HG02884 (cell line): Measurements from ENCODE around the gene GDPD4.

Experiments
- ATAC-seq: cut with Tn5 transposase; IDR thresholded peaks from one replicate; pipeline ENCODE4 v1.9.1; 2021; ENCODE audit warnings: mild to moderate bottlenecking, moderate library complexity; ENCODE audit not compliant: unreplicated experiment

Gene GDPD4

DNA sequence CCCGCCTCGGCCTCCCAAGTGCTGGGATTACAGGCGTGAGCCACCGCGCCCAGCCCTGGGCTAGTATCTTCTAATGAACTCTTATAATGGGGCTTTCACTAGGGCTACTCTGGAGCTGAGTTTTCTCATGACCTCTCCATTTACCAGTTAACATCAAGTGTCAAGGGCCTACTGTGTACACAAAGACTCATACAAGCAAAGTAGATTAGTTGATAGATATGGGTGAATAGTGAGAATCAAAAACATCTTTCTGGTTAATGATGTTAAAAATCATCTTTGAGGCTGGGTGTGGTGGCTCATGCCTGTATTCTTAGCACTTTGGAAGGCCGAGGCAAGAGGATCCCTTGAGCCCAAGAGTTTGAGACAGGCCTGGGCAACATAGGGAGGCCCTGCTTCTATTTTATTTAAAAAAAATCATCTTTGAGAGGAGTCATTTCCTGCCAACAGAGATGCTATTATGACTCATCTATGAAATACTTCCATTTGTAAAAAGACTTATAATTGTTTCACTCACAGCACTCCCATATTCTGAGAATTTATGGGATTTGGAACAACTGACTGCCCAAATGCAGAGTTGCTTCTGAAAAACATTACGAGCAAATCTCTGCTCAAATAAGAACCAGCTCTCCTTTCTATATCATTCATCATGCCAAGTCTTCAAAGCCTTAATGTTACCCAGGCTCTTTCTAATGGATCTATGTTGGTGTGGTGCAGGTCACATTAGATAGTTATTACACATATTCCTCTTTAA is 57.0 kb downstream of the GDPD4 start:
- ATAC-seq, result no peak

- ATAC-seq, result no peak
Observed at GRCh38 chr11:77236901-77237300, 64.6 kb downstream of the GDPD4 start.

DNA sequence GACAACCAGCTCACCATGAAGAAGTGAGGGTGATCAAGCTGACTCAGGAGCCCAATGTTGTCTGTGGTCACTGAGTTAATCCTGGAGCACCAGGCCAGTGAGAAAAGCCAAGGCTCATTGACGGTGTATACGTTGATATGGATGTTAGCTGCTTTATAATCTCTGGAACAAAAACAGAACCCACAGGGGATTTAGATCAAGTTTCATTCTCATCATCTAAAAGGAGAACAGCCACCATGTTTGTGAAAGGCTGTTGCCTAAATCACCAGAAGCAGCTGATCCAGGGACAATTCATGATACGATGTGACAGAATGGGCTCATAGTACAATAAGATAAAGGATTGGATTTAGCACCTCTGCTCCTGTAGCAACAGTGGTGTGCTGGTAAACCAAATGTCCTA is 68.5 kb downstream of the GDPD4 start:
- ATAC-seq, result no peak

GRCh38 chr11:77232242-77232641 is 69.2 kb downstream of the GDPD4 start:
- no peak for ATAC-seq

- ATAC-seq, result no peak
Observed at GRCh38 chr11:77231800-77232199, 69.7 kb downstream of the GDPD4 start.

DNA sequence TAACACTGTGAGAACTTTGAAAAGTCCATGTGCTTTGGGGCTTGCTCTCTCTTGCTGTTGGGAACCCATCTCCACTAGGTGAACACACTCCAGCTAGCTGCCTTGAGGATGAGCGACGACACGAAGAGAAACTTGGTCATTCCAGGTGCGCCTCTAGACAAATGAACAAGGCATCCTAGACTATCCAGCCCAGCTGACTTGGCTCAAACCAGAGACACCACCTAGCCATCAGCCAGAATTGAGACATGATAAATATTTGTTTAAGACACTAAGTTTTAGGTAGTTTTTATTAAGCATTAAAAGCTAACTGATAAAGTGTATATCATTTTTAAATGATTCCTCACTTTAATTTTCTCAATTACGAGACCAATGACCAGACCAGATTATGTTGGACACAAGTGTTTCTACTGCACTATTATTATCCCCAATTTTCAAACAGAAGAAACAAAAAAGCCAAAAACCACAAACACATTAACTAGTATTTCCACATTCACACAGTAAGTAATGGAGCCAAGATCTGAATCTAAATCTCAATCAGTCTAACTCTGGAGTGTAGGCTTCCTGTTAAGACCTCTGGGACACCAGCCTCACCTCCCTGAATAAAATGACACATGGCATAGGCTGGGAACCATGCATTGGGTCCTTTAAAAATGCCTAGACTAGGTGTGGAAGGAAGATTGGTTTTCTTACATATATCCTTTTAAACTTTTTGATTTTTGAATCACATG is 70.4 kb downstream of the GDPD4 start:
- no peak for ATAC-seq

- no peak for ATAC-seq
Observed at GRCh38 chr11:77223797-77224196, 77.7 kb downstream of the GDPD4 start.

DNA sequence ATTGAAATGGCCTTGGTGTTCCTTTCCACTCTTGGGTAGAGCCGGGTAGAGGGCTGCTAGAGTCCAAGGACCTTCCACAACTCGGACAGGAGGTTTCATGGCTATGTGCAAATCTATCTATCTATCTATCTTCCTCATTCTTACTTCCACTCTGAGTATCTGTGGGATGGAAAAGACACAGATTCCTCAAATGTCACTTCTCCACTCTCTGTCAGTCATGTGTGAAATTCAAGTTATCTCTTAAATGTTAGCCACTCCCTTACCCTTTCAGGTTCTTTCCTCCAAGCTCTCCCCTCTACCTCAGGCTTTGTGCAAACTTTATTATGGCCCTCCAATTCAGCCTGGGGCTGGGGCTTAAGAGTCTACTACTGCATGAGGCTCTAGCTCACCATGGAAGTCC is 84.3 kb downstream of the GDPD4 start:
- no peak for ATAC-seq

GRCh38 chr11:77215106-77215505 is 86.4 kb downstream of the GDPD4 start:
- ATAC-seq, result no peak

- no peak for ATAC-seq
Observed at GRCh38 chr11:77214557-77214956, 86.9 kb downstream of the GDPD4 start.

DNA sequence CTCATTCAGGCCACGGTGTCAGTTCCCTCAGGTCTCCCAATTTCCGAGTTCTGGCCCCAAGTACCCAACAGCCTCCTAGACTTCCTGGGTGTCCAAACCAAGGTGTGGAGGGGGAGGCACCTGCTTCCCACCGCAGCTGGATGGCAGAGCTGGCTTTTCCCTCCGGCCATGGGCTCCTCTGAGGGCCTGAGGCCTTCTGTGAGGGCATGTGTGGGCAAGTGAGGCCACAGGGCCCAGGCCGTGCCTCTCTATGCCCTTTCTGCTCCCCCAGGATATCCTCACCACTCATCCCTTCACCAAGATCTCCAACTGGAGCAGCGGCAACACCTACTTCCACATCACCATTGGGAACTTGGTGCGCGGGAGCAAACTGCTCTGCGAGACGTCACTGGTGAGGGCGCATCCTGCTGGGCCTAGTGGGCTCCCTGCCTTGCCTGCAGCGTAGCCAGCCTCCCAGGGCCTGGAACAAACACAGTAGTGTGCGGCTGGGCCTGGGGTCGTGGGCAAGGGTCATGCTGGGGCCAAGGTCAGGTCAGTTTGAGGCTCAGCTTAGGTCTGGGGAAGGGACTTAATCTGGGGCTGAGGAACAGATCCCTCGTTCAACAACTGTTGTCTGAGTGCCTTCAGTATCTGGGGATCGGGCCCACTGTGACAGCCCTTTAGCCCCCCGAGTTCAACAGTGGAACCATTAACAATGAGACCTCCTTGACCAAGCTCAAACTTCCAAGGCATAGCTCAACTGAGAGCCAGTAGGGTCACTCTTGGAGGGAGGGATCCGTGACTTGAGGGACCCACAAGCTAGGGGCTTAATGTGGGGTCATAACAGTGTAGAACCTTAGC is 87.7 kb downstream of the GDPD4 start:
- no peak for ATAC-seq

GRCh38 chr11:77213029-77213579 is 88.4 kb downstream of the GDPD4 start:
- ATAC-seq, result no peak

- ATAC-seq, result no peak
Observed at GRCh38 chr11:77212314-77213007, 89.0 kb downstream of the GDPD4 start.

DNA sequence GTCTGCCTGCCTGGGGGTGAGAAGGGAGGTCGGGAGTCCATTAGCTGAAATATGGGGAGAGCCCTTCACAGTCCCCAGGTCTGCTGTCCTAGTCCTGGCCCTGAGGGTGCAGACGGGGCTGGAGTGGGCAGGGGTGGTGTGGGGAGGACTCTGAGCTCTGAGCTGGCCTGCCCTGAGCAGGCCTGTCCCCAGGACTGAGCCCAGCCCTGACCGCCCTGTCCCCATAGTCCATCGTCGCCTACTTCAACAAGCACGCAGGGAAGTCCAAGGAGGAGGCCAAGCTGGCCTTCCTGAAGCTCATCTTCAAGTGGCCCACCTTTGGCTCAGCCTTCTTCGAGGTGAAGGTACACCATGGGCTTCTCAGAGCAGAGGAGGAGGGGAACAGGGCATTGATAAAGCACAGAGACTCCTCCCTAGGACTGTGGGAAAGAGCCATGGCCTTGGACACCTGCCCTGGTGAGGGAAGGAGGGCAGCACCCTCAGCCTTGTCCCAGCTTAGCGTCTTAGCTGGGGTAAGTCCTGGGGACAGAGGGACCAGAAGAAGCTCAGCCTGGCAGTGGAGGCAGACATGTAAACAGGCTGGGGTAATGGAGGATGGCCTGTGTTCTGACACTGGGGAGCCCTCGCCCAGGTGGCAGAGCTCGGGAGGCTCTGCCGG is 89.8 kb downstream of the GDPD4 start:
- no peak for ATAC-seq

DNA sequence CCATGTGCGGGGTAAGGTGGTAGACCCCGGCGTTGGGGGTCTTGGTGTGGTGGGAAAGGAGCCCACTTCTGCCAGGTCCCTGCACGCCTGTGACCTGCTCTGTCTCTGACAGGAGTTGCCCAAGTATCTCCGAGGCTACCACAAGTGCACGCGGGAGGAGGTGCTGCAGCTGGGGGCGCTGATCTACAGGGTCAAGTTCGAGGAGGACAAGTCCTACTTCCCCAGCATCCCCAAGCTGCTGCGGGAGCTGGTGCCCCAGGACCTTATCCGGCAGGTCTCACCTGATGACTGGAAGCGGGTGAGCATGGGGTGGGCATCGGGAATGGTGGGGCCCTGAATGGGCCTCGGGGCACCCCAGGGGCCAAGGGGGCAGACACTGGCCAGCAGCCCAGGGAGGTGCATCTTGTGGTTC is 90.4 kb downstream of the GDPD4 start:
- ATAC-seq, result no peak

DNA sequence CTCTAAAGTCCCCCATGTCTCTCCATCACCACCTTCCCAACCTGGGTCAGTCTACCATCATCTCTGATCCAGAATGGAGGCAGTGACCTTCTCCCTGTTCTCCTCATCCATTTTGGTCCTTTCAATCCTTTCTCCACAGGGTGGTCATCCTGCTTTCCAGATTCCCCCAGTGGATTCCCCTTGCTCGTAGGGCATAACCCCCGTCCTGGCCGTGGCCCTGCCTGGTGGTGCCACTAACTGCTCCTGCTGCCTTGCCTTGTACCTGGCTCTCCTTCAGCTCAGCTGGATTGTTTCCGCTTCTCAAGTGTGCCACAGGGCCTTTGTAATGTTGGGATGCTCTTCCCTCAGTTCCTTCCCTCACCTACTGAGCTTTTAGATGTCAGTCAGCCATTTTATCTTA is 91.8 kb downstream of the GDPD4 start:
- no peak for ATAC-seq

- ATAC-seq, result no peak
Observed at GRCh38 chr11:77208535-77208934, 93.0 kb downstream of the GDPD4 start.

DNA sequence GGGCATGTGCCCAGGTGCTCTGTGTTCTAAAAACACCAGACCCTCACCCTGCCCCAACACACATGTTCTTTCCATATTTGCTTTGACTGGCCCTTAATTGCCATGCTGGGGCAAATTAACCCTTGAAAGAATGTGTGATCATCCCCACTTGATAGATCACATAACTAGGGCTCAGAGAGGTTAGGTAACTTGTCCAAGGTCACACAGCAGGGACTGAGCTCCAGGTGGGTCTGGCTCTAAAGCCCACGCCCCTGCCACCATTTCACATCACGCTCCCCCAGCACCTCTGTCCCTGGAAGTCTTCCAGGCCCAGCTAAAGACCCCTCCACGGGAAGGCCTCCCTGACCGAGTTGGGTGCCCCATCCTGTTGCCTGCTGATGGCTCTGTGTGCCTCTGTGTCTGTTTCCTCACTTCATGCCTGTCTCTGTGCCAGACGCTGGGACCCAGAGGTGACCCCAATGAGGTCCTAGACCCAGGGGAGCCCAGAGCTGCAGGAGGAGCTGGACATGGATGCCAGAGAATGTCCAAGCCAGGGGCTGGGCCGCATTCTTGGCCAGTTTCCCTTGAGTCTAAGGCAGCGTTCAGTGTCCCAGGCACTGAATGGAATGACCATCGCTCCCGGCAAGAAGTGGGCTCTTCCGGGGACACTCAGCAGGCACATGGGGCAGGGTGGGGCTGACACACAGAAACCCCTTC is 93.7 kb downstream of the GDPD4 start:
- no peak for ATAC-seq

- no peak for ATAC-seq
Observed at GRCh38 chr11:77207019-77207485, 94.4 kb downstream of the GDPD4 start.
